GM21367 (cell line): ENCODE results near the gene SLC1A1.

Source experiments
- ATAC-seq: cut with Tn5 transposase; IDR thresholded peaks from one replicate; pipeline ENCODE4 v1.9.1; 2021; ENCODE audit not compliant: unreplicated experiment

Gene SLC1A1

GRCh38 chr9:4489919-4490704 lies at the start of gene SLC1A1:
SLC1A1 (plus strand) TSS chr9:4490468; CDS start chr9:4490680, 212 bp downstream.
- peak; percentile 63 for ATAC-seq

- ATAC-seq: no peak
Observed at GRCh38 chr9:4442806-4443205, 47.5 kb upstream of the SLC1A1 start.

DNA sequence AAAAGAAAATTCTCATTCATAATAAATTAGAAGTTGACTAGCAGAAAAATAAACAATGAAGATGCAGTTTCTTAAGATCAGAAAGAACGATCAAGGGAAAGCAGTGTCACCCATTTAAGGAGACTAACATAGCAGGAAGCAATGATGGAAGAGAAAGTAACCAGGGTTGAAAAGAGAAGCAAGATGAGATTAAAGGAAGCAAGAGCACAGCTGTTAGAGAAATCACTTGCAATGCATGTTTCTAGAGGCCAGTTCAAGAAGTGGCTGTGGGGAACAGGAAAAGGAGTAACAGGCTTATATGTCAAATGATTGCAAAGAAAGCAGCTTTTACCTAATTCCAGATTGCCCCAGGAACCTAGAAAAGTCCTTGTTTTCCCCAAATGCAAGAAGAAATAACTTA lies 46.8 kb upstream of the SLC1A1 start:
- ATAC-seq: no peak

GRCh38 chr9:4461437-4461836 lies 28.8 kb upstream of the SLC1A1 start:
- ATAC-seq: no peak

DNA sequence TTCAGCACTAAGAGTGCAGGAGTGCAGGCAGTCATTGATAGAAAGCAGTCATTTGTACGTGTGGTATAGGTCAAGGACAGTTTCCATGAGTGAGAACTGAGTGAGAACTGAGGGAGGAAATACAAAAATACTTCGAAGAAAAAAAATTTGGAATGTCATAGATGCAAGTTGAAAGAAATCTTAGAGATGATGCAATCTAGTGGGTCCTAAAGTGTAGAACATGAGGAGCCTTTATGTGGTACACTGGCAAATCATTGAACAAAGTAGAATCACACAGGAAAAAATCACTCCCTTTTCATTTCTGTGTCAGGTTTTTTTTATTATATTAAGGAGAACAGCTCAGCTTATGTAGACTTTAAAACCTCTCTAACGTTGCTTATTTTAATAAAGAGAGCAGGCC lies 26.4 kb upstream of the SLC1A1 start:
- ATAC-seq: no peak

DNA sequence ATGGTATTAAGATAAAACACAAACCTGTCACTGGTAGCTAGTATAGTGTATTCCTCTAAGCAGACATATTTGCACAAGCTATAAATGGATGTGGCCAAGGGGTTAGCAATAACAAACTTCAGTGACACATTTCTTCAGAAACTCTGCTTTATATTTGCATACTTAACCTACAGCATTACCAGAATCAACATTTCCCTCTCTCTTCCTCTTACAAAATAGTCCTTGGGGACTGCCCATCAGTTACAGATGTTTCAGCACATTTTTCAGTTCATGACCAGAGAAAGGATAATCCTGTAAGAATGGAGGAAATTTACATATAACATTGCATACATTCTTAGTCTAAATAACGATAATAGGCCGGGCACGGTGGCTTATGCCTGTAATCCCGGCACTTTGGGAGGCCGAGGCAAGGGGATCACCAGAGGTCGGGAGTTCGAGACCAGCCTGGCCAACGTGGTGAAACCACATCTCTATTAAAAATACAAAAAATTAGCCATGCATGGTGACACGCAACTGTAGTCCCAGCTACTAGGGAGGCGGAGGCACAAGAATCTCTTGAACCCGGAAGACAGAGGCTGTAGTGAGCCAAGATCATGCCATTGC lies 25.3 kb upstream of the SLC1A1 start:
- ATAC-seq: peak; percentile 92

DNA sequence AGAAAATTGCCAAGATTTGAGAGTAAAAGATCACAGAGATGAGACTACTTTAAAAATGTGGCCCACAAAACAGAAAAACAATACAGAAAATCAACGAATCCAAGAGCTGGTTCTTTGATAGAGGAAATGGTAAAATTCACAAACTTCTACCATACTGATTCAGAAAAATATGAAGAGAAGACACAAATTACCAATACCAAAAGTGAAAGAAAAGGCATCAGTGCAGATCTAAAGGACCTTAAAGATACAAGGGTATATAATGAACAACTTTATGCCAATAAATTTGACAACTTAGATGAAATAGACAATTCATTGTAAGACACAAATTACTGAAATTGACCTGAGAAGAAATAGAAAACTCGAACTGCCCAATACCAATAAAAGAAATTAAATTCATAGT lies 24.4 kb upstream of the SLC1A1 start:
- ATAC-seq: no peak

GRCh38 chr9:4475301-4475700 lies 15.0 kb upstream of the SLC1A1 start:
- no peak for ATAC-seq

- ATAC-seq: no peak
Observed at GRCh38 chr9:4486176-4486575, 4.1 kb upstream of the SLC1A1 start.

GRCh38 chr9:4489562-4489918 lies 728 bp upstream of the SLC1A1 start:
- ATAC-seq: no peak

DNA sequence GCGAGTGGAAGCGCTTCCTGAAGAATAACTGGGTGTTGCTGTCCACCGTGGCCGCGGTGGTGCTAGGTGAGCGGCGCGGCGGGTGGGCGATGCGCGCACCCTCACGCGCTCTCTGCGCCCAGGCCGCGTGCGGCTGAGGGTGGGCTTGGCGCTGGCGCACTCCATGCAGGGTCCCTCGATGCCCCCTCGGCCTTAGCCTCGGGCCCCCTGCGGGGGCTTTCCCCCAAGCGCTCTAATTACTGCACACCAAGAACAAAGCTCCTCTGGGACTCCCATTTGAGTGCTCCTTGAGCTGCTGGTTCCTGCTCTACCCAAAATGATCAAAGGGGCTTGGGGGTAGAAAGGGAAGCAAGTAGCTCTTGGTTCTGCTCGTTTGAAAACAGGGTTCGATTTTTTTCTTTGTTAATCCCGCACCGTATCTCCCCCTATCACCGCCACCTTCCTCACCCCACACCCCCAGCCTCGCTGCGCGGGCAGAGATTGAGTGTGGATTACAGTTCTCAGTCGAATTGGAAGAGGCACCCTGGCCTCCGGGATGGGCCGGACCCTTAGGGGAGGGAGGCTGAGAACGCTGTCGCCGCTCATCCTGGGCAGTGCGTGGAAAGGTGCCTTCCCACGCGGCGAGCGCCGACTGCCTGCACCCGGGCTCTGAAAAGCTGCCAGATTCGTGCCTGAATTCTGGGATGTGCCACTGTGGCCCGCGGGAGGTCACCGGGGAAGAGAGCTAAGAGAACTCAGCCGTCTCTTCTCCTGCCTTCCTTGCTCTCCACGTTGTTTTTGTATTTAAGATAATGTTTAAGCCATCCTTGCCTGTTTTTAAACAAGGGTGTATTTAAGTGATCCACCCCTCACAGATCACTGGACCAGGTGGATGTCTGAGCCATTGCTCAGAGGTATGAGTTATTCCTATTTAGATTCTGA lies 697 bp downstream of the SLC1A1 start:
- ATAC-seq: peak; percentile 20

DNA sequence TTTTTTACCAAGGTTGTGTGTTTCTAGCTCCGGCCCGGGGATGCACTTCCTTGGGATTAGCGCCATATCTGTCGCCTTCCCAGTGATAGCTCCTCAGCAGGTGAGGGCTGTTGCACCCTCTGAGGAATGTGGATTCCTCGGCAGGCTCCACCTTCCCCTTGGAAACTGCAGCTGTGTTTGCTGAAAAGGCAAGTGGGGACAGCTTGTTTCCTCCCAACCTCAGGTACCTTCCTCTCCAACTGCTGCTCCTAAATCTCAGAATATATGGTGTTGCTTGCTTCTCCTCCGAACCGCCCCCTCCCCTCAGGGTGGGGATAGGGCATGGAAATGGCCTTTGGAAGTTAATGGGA lies 1.3 kb downstream of the SLC1A1 start:
- no peak for ATAC-seq

DNA sequence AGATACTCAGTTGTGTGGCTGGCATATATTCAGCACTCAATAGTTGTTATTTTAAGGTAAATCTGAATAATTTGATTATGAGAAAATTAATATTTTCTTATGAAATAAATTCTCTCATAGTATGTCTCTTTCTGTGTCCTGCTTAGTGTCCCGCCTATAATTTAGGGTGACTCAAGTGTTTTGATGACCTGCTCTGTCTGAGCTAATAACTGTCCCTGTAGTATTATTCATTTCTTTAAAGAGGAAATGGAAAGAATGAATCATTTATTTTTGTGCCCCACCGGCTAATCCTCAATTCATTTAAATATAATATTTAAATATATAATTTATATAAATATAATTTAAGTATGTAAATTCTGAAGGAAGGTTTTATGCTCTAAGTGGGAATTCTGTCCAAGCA lies 4.1 kb downstream of the SLC1A1 start:
- ATAC-seq: no peak

- no peak for ATAC-seq
Observed at GRCh38 chr9:4494806-4495205, 4.5 kb downstream of the SLC1A1 start.

GRCh38 chr9:4495537-4495936 lies 5.3 kb downstream of the SLC1A1 start:
- no peak for ATAC-seq

DNA sequence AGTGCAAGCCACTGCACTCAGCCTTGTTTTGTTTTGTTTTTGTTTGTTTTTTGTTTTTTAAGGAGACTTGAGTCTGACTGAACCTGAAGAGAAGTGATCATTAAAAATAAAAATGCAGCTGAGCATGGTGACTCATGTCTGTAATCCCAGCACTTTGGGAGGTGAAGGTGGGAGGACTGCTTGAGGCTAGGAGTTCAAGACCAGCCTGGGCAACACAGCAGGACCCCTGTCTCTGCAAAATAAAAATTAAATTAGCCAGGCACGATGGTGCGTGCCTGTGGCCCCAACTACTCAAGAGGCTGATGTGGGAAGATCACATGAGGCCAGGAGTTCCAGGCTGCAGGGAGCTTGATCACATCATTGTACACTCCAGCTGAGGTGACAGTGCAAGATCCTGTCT lies 6.2 kb downstream of the SLC1A1 start:
- no peak for ATAC-seq

- no peak for ATAC-seq
Observed at GRCh38 chr9:4497395-4497794, 7.1 kb downstream of the SLC1A1 start.

- no peak for ATAC-seq
Observed at GRCh38 chr9:4497855-4498254, 7.6 kb downstream of the SLC1A1 start.

DNA sequence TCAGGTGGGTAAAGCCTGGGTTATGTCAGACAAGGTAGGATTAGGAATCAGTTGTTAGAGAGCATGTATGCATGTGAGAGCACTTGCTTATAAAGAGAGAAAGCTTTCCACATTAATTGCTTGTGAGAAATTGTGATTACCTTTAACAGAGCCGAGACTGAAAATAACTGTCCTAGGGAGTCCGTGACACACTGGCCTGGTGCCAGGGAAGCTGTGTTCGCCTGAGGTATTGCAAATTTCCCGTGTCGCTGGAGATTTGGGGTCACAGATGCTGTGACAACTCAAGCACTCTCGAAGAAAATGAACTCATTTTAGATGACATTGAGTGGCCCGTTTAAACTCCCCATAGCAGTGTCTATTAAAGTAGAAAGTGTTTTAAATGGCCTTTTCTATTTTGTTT lies 9.6 kb downstream of the SLC1A1 start:
- no peak for ATAC-seq

DNA sequence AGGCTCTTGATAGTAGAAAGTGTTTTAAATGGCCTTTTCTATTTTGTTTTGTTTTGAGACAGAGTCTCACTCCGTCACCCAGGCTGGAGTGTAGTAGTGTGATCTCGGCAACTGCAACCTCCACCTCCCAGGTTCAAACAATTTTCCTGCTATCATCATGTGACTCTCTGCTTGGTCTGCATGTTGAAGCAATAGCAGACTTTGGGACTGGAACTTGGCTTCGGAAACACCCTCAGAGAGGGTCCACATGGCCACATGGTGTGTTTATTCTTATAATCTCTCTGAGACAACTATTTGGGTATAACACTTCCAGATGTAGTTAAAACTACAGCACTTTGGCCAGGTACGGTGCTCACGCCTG lies 10.9 kb downstream of the SLC1A1 start:
- ATAC-seq: no peak

DNA sequence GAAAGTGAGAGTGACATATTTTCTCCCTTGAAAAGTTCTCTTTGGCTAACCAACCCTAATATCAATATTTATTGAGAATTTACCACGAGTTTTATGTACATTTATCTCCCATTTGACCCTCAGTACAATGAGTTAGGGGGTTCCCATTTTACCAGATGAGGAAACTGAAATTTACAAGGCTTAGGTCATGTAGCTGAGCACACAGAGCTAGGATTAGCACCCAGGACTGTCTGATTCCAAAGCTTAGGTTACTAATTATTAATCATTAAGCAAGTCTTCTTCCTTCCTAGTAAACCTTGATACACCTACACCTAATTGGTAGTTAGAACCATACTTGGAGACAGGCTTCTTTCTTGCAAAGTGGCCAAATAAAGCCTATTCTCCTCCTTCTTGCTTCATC lies 12.2 kb downstream of the SLC1A1 start:
- no peak for ATAC-seq

DNA sequence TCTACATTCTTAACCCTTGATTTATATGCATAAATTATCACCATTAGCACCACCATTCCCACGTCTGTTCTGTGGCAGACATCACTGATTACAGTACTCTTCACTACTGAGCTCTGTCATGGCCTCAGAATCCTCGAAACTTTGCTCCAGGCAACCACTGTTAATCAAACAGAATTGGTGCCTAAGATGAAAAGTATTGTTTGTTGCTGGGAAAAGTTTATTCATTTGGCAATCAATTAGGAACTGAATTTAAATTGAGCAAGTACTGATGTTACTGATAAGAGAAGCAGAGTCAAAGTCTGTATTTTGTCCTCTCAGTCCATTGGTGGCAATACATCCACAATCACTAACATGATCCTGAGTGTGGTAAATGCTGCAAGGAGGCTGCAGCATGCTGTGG lies 12.8 kb downstream of the SLC1A1 start:
- no peak for ATAC-seq
